Activated CD8-positive, alpha-beta memory T cell treated with anti-CD3 and anti-CD28 coated beads for 1 hour (primary cell): ENCODE data around the gene ZFX.

Experiments used
- DNase-seq, 2 donors: peaks; one replicate each; pipeline ENCODE4 v3.0.0-alpha.2; 2020; ENCODE audit warnings: low read depth in 1 of 2; ENCODE audit errors: extremely low read depth in 1 of 2

Gene ZFX

GRCh38 chrX:24201216-24201615 is 51.7 kb downstream of the ZFX start:
- no peak for DNase-seq

- no peak for DNase-seq
Measured at GRCh38 chrX:24202465-24203031, 53.0 kb downstream of the ZFX start.

GRCh38 chrX:24203072-24203808 is 53.7 kb downstream of the ZFX start:
- DNase-seq: no peak

- DNase-seq: no peak
Measured at GRCh38 chrX:24204331-24204730, 54.8 kb downstream of the ZFX start.

GRCh38 chrX:24204958-24205357 is 55.4 kb downstream of the ZFX start:
- DNase-seq: no peak

- no peak for DNase-seq
Measured at GRCh38 chrX:24207826-24208225, 58.3 kb downstream of the ZFX start.

GRCh38 chrX:24208496-24209240 is 59.1 kb downstream of the ZFX start:
- DNase-seq: no peak

- no peak for DNase-seq
Measured at GRCh38 chrX:24210190-24210589, 60.7 kb downstream of the ZFX start.

- DNase-seq: no peak
Measured at GRCh38 chrX:24214568-24214967, 65.0 kb downstream of the ZFX start.

GRCh38 chrX:24215272-24215671 is 65.7 kb downstream of the ZFX start:
- no peak for DNase-seq

GRCh38 chrX:24216037-24216436 is 66.5 kb downstream of the ZFX start:
- no peak for DNase-seq

- no peak for DNase-seq
Measured at GRCh38 chrX:24216827-24217226, 67.3 kb downstream of the ZFX start.

- DNase-seq: no peak
Measured at GRCh38 chrX:24219320-24219719, 69.8 kb downstream of the ZFX start.

- DNase-seq: no peak
Measured at GRCh38 chrX:24221872-24222271, 72.3 kb downstream of the ZFX start.

- DNase-seq: no peak
Measured at GRCh38 chrX:24225265-24225664, 75.7 kb downstream of the ZFX start.

GRCh38 chrX:24226176-24226575 is 76.6 kb downstream of the ZFX start:
- DNase-seq: no peak

GRCh38 chrX:24228596-24228995 is 79.1 kb downstream of the ZFX start:
- DNase-seq: no peak

- no peak for DNase-seq
Measured at GRCh38 chrX:24229400-24229879, 79.9 kb downstream of the ZFX start.

GRCh38 chrX:24229976-24230375 is 80.4 kb downstream of the ZFX start:
- no peak for DNase-seq

GRCh38 chrX:24231131-24231540 is 81.6 kb downstream of the ZFX start:
- no peak for DNase-seq

- DNase-seq: no peak
Measured at GRCh38 chrX:24231641-24232179, 82.2 kb downstream of the ZFX start.

GRCh38 chrX:24232796-24233195 is 83.3 kb downstream of the ZFX start:
- no peak for DNase-seq
